Peyer's patch (tissue), 4 donors: ENCODE results near the gene TGFA. TPM values are rescaled to one million over a fixed set of nuclear protein-coding genes. Genes with fewer than 3 reads are reported as not detected.
A peak's percentile ranks its signal among the peaks of the same experiment; 100 is the strongest.

Source experiments
- DNase-seq, 3 donors: peaks; one replicate each; pipeline ENCODE4 v3.0.0-alpha.2; 2017 to 2019
- H3K27ac ChIP-seq, 4 donors: fragments of 200-600 bp; sonication (generic); one replicate each; pipeline ENCODE4 v1.5.1; 2016 to 2019
- H3K27me3 ChIP-seq, 2 donors: fragments of 200-600 bp; sonication (generic); one replicate each; pipeline ENCODE4 v1.5.1; 2019
- H3K36me3 ChIP-seq, 3 donors: fragments of 200-600 bp; sonication (generic); one replicate each; pipeline ENCODE4 v1.5.1; 2016 to 2019
- H3K4me1 ChIP-seq, 4 donors: fragments of 200-600 bp; sonication (generic); one replicate each; pipeline ENCODE4 v1.5.1; 2016 to 2019
- H3K4me3 ChIP-seq, 4 donors: fragments of 200-600 bp; sonication (generic); 1 replicate in 3 of 4; 2 replicates in 1 of 4; pipeline ENCODE4 v1.5.1; 2016 to 2019; ENCODE audit warnings: mild to moderate bottlenecking in 1 of 4
- H3K9me3 ChIP-seq, 4 donors: fragments of 200-600 bp; sonication (generic); one replicate each; pipeline ENCODE4 v1.5.1; 2016 to 2019; ENCODE audit warnings: mild to moderate bottlenecking in 1 of 4
- CTCF ChIP-seq, 6 experiments: fragments of 450-650 bp in 4 of 6; fragments of 200-600 bp in 2 of 6; sonication (generic) in 1 of 6; IDR thresholded peaks; one replicate each; pipeline ENCODE4 v1.5.1; 2017 to 2019; ENCODE audit warnings: antibody characterized with exemption in 6 of 6, mild to moderate bottlenecking in 3 of 6, moderate library complexity in 1 of 6
- POLR2A ChIP-seq, 2 donors: fragments of 450-650 bp; IDR thresholded peaks; one replicate each; pipeline ENCODE4 v1.5.1; 2017; ENCODE audit warnings: antibody characterized with exemption in 2 of 2, mild to moderate bottlenecking in 2 of 2, moderate library complexity in 2 of 2
- total RNA-seq, 4 donors: library from RNA; depleted of rRNA; stranded (reverse); fragments of >200 nt; gene quantifications; one replicate each; pipeline ENCODE4 v1.1.0, GENCODE V29; 2016

TGFA gene
- total RNA-seq, 4 donors from 2014 or later, result 2.5 to 51.6 (median 37.9) TPM

GRCh38 chr2:70458661-70459060 is 95.0 kb downstream of the TGFA start:
- no peak for DNase-seq
- Histone ChIP-seq H3K36me3 (peaks cover 0 to 19% (median 0%) of the 10 kb centered on the region in 3 donors), H3K27me3 (no peaks in the 10 kb centered on the region), H3K27ac (no peak overlapping the region), H3K4me3 (no peak overlapping the region), H3K9me3 (no peaks in the 10 kb centered on the region), H3K4me1 (no peaks in the 10 kb centered on the region)
- TF ChIP-seq CTCF (IDR thresholded peaks at IDR 0.05) (no peak), POLR2A (IDR thresholded peaks at IDR 0.05) (no peak)

- no peak overlapping the region for H3K27ac ChIP-seq
- no peaks in the 10 kb centered on the region for H3K9me3 ChIP-seq
- peaks cover 0 to 10% (median 0%) of the 10 kb centered on the region in 3 donors for H3K36me3 ChIP-seq
- no peak overlapping the region for H3K4me3 ChIP-seq
- H3K27me3 ChIP-seq, result no peaks in the 10 kb centered on the region
- H3K4me1 ChIP-seq, result no peaks in the 10 kb centered on the region
- DNase-seq, result no peak
- TF ChIP-seq POLR2A (IDR thresholded peaks at IDR 0.05) (no peak), CTCF (IDR thresholded peaks at IDR 0.05) (no peak)
These were observed 96.8 kb downstream of the TGFA start for GRCh38 chr2:70456585-70457495.

GRCh38 chr2:70454936-70455544 is 98.6 kb downstream of the TGFA start:
- no peak for DNase-seq
- Histone ChIP-seq H3K36me3 (peaks cover 0 to 15% (median 0%) of the 10 kb centered on the region in 3 donors), H3K4me1 (no peaks in the 10 kb centered on the region), H3K9me3 (no peaks in the 10 kb centered on the region), H3K4me3 (no peak overlapping the region), H3K27me3 (no peaks in the 10 kb centered on the region), H3K27ac (no peak overlapping the region)
- TF ChIP-seq CTCF (IDR thresholded peaks at IDR 0.05) (no peak), POLR2A (IDR thresholded peaks at IDR 0.05) (no peak)

- Histone ChIP-seq H3K36me3 (peaks cover 0 to 13% (median 0%) of the 10 kb centered on the region in 3 donors), H3K4me3 (no peak overlapping the region), H3K9me3 (no peaks in the 10 kb centered on the region), H3K4me1 (no peaks in the 10 kb centered on the region), H3K27ac (no peak overlapping the region), H3K27me3 (no peaks in the 10 kb centered on the region)
- no peak for TF ChIP-seq CTCF (IDR thresholded peaks at IDR 0.05)
- TF ChIP-seq POLR2A (IDR thresholded peaks at IDR 0.05), result no peak
- no peak for DNase-seq
These were observed 102.9 kb downstream of the TGFA start for GRCh38 chr2:70450641-70451250.

- H3K9me3 ChIP-seq, result no peaks in the 10 kb centered on the region
- no peaks in the 10 kb centered on the region for H3K4me1 ChIP-seq
- H3K4me3 ChIP-seq, result no peak overlapping the region
- no peak overlapping the region for H3K27ac ChIP-seq
- no peaks in the 10 kb centered on the region for H3K27me3 ChIP-seq
- peaks cover 0 to 10% (median 0%) of the 10 kb centered on the region in 3 donors for H3K36me3 ChIP-seq
- TF ChIP-seq CTCF (IDR thresholded peaks at IDR 0.05) (no peak), POLR2A (IDR thresholded peaks at IDR 0.05) (no peak)
- peak in 1 of 3 donors; percentile 21 for DNase-seq
These were observed 105.6 kb downstream of the TGFA start for GRCh38 chr2:70448041-70448440.
